ENCODE data around the gene UBE2S. TPM values are rescaled to one million over a fixed set of nuclear protein-coding genes. Genes with fewer than 3 reads are reported as not detected.
"Not testable (repeated sequence)": the region's sequence is repeated elsewhere in the genome, so short reads cannot be mapped to it uniquely, and the experiment has no call there.

The UBE2S gene
- 11.0 TPM for total RNA-seq

DNA sequence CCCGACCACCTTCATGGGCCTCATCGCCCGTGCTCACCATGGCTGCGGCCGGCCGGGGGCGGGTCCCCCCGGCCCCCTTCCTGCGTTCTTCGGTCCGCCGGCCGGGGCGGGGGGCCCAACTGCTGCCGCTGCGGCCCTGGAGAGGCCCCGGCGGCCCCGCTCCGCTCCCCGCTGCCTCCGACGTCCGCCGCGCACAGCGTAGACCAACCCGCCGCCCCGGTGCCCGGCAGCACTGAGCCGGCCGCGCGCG lies at the start of gene UBE2S:
Gene UBE2S (minus strand): TSS at position 239 of the 250 bp plus-strand sequence. CDS start 199 bp downstream, at position 40.
- H3K9me3 ChIP-seq (ENCODE audit: control insufficient read depth in 3 of 3, low read length in 3 of 3); H3K27me3 ChIP-seq (ENCODE audit: control insufficient read depth in 3 of 3, insufficient read depth in 3 of 3, low read length in 3 of 3): not testable (repeated sequence)
- Histone ChIP-seq H3K4me1 (ENCODE audit: control insufficient read depth in 3 of 3, insufficient read depth in 3 of 3, low read length in 3 of 3) (peaks cover 11 to 15% (median 15%) of the 10 kb centered on the region in 3 donors), H3K36me3 (ENCODE audit: control insufficient read depth in 3 of 3, insufficient read depth in 3 of 3, low read length in 3 of 3) (peaks cover 4 to 12% (median 5%) of the 10 kb centered on the region in 3 donors), H3K4me3 (ENCODE audit: low read length in 3 of 3) (peak within 1 kb of the TSS; percentile 75 to 85 (median 79)), H3K9ac (ENCODE audit: low read depth in 1 of 3, low read length in 3 of 3) (peak within 1 kb of the TSS; percentile 70 to 82 (median 75)), H3K27ac (ENCODE audit: low read depth, low read length) (peak within 1 kb of the TSS; percentile 93)

DNA sequence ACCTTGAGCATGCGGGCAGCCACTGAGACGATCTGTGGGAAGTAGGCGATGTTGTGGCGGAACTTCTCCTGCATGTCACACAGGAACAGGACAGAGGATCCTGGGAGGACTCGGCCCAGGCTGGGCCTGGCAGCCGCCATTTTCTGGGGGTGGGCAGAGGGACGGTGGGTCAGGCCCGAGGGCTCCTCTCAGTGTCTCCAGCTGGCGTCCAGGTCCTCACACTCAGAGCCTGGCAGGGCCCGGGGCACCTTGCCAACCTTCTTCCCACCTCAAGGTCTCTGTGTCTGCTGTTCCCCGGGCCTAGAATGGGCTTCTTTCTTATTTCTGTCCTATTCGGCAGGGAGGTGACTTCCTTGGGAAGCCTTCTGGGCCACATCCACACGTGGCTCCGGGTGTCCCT lies 48.8 kb upstream of the UBE2S start:
- H3K27me3 ChIP-seq (ENCODE audit: control insufficient read depth in 3 of 3, insufficient read depth in 3 of 3, low read length in 3 of 3): peaks cover 6 to 11% (median 9%) of the 10 kb centered on the region in 3 donors
- H3K9me3 ChIP-seq (ENCODE audit: control insufficient read depth in 3 of 3, low read length in 3 of 3): no peaks in the 10 kb centered on the region
- peaks cover 0 to 6% (median 2%) of the 10 kb centered on the region in 3 donors for H3K36me3 ChIP-seq (ENCODE audit: control insufficient read depth in 3 of 3, insufficient read depth in 3 of 3, low read length in 3 of 3)
- no peak overlapping the region for H3K27ac ChIP-seq (ENCODE audit: low read depth, low read length)
- H3K4me3 ChIP-seq (ENCODE audit: low read length in 3 of 3): no peak overlapping the region
- H3K4me1 ChIP-seq (ENCODE audit: control insufficient read depth in 3 of 3, insufficient read depth in 3 of 3, low read length in 3 of 3): peaks cover 14 to 23% (median 18%) of the 10 kb centered on the region in 3 donors
- no peak overlapping the region for H3K9ac ChIP-seq (ENCODE audit: low read depth in 1 of 3, low read length in 3 of 3)

DNA sequence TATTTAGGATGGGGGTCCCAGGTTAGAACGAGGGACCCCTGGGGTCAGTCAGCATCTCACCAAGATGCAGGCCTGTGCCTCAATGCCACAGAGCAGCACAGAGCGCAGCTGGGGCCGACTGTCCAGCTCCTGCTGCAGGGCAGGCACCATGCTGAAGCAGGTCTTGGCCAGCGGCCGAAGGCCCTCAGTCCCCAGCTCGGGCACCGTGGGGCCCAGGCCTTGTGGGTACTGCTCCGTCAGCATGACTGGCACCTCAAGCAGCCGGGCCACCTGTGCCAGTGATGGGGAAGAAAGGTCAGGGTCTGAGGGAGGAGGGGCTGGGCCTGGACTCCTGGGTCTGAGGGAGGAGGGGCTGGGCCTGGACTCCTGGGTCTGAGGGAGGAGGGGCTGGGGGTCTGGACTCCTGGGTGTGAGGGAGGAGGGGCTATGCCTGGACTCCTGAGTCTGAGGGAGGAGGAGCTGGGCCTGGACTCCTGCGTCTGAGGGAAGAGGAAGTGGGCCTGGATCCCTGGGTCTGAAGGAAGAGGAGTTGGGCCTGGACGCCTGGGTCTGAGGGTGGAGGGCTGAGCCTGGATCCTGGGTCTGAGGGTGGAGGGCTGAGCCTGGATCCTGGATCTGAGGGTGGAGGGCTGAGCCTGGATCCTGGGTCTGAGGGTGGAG lies 48.1 kb upstream of the UBE2S start:
- Histone ChIP-seq H3K4me3 (ENCODE audit: low read length in 3 of 3) (no peak overlapping the region), H3K9me3 (ENCODE audit: control insufficient read depth in 3 of 3, low read length in 3 of 3) (no peaks in the 10 kb centered on the region), H3K27ac (ENCODE audit: low read depth, low read length) (no peak overlapping the region), H3K27me3 (ENCODE audit: control insufficient read depth in 3 of 3, insufficient read depth in 3 of 3, low read length in 3 of 3) (peaks cover 7 to 15% (median 12%) of the 10 kb centered on the region in 3 donors), H3K36me3 (ENCODE audit: control insufficient read depth in 3 of 3, insufficient read depth in 3 of 3, low read length in 3 of 3) (peaks cover 0 to 6% (median 2%) of the 10 kb centered on the region in 3 donors), H3K4me1 (ENCODE audit: control insufficient read depth in 3 of 3, insufficient read depth in 3 of 3, low read length in 3 of 3) (peaks cover 10 to 17% (median 12%) of the 10 kb centered on the region in 3 donors), H3K9ac (ENCODE audit: low read depth in 1 of 3, low read length in 3 of 3) (no peak overlapping the region)

DNA sequence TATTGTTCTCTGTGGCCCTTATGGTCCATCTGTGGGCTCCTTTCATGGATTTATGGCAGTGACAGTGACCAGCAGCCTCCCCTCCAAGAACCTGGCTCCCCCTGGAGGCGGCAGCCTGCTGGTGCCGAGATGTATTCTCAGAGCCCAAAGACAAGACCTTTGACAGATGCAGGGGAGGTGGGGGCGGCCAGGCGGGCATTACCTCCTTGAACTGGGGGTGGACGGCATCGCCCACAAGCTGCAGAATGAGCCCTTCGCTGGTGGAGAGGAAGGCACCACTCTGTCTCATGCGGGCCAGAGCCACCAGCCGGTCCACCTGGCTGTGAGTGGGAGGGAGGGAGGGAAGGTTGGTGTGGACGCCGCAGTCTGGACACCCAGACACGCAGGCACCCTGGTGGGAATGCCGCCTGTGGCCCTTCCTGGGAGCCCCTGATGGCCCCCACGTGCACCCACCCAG lies 47.2 kb upstream of the UBE2S start:
- Histone ChIP-seq H3K9me3 (ENCODE audit: control insufficient read depth in 3 of 3, low read length in 3 of 3) (no peaks in the 10 kb centered on the region), H3K27me3 (ENCODE audit: control insufficient read depth in 3 of 3, insufficient read depth in 3 of 3, low read length in 3 of 3) (peaks cover 11 to 19% (median 18%) of the 10 kb centered on the region in 3 donors), H3K4me1 (ENCODE audit: control insufficient read depth in 3 of 3, insufficient read depth in 3 of 3, low read length in 3 of 3) (peaks cover 3 to 10% (median 8%) of the 10 kb centered on the region in 3 donors), H3K4me3 (ENCODE audit: low read length in 3 of 3) (no peak overlapping the region), H3K9ac (ENCODE audit: low read depth in 1 of 3, low read length in 3 of 3) (no peak overlapping the region), H3K27ac (ENCODE audit: low read depth, low read length) (no peak overlapping the region), H3K36me3 (ENCODE audit: control insufficient read depth in 3 of 3, insufficient read depth in 3 of 3, low read length in 3 of 3) (peaks cover 0 to 6% (median 2%) of the 10 kb centered on the region in 3 donors)

DNA sequence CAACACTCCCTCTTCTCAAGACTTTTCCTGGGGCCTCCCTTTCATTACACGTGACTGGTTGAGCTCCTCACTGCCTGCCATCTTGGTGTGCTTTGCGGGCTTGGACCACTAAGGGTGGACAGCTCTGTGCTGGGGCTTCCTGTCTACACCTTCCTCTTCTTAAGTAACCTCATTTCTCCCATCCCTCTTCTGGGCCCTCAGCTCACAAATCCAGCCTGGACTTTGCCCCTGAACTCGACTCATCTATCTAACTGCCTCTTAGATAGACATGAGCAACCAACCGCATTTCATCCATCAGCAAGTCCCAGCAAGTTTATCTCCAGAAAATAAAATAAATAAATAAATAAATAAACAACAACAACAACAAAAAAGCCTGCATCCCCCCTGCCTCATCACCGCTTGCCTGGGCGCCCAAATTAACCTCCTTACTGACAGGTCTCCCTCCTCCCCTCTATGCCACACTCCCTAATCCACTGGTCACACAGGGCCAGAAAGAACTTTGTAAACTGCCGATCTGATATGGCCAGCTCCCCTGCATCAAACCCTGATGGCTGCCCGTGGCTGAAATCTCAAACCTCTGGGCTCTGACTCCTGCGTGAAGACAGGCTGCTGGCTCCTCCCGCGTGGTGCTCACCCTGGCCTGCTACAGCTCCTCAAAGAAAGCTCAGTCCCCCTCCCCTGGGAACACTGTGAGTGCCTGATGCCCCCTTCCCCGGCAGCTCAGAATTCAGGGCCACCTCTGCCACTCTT lies 46.1 kb upstream of the UBE2S start:
- Histone ChIP-seq H3K27ac (ENCODE audit: low read depth, low read length) (no peak overlapping the region), H3K36me3 (ENCODE audit: control insufficient read depth in 3 of 3, insufficient read depth in 3 of 3, low read length in 3 of 3) (peaks cover 0 to 6% (median 2%) of the 10 kb centered on the region in 3 donors), H3K9me3 (ENCODE audit: control insufficient read depth in 3 of 3, low read length in 3 of 3) (no peaks in the 10 kb centered on the region), H3K4me3 (ENCODE audit: low read length in 3 of 3) (no peak overlapping the region), H3K4me1 (ENCODE audit: control insufficient read depth in 3 of 3, insufficient read depth in 3 of 3, low read length in 3 of 3) (peaks cover 0 to 6% (median 4%) of the 10 kb centered on the region in 3 donors), H3K9ac (ENCODE audit: low read depth in 1 of 3, low read length in 3 of 3) (no peak overlapping the region), H3K27me3 (ENCODE audit: control insufficient read depth in 3 of 3, insufficient read depth in 3 of 3, low read length in 3 of 3) (peaks cover 20 to 30% (median 29%) of the 10 kb centered on the region in 3 donors)

DNA sequence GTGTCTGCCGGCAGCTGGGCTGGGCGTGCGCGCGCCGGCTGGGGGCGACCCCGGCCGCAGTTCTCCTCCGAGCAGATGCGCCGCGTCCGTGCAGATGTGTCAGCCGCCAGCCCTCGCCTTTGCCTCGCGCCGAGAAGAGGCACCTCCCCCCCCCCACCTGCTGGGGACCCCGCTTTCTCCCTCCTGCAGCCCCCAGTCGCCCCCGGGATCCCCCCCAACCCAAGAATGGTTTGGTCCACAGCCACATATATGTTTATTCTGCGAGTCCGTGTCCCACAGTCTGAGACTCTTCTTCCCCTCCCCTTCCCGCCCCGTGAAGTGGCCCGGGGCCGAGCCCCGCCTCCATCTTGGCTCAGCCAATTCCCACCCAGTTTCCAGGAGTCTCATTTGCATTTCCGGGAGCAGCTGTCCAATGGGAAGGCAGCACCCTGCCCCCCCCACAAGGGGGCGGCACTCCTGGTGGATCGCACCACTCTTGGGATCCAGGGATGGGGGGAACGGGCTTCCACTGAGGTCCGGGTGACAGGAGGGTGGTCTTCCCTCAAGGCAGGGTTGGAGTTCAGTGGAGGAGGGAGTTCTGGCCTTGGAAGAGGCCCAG lies 45.3 kb upstream of the UBE2S start:
- no peak overlapping the region for H3K4me3 ChIP-seq (ENCODE audit: low read length in 3 of 3)
- peaks cover 0 to 6% (median 4%) of the 10 kb centered on the region in 3 donors for H3K4me1 ChIP-seq (ENCODE audit: control insufficient read depth in 3 of 3, insufficient read depth in 3 of 3, low read length in 3 of 3)
- H3K9me3 ChIP-seq (ENCODE audit: control insufficient read depth in 3 of 3, low read length in 3 of 3): no peaks in the 10 kb centered on the region
- H3K27me3 ChIP-seq (ENCODE audit: control insufficient read depth in 3 of 3, insufficient read depth in 3 of 3, low read length in 3 of 3): peaks cover 27 to 37% (median 33%) of the 10 kb centered on the region in 3 donors
- H3K36me3 ChIP-seq (ENCODE audit: control insufficient read depth in 3 of 3, insufficient read depth in 3 of 3, low read length in 3 of 3): peaks cover 0 to 6% (median 2%) of the 10 kb centered on the region in 3 donors
- no peak overlapping the region for H3K27ac ChIP-seq (ENCODE audit: low read depth, low read length)
- no peak overlapping the region for H3K9ac ChIP-seq (ENCODE audit: low read depth in 1 of 3, low read length in 3 of 3)

DNA sequence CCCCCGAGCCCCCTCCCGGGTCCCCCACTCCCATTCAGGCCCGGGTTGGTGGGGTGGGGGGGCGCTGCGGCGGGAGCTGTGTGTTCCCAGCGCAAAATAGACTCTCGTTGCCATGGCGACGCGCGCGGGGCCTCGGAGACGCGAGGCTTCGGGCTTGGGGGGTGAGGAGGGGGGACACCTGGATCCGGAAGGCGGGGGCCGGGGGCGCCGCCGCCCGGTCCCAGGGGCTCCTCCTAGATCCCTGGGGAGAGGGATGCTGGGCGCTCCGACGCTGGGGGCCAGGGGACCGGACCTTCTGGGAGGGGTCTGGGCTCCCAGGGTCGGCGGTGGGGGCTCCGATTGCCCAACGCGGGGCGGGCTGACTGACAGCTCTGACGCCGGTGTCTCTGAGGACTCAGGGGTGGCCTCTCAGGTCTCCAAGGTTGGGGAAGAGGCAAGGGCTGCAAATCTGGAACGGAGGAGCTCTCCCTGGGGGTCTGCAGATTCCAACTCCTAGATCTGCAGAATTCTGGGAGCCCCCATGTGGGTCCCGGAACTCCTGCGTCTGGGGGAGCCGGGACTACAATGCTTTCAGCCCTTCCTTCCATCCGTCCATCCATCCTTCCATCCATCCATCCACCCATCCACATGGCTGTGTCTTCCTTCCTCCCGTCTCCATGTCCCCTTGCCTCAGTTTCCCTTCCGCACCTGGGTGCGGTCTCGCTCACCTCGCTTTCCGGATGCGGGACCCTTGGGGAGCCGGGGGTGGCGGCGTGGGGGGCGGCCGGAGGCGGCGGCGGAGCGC lies 44.6 kb upstream of the UBE2S start:
- Histone ChIP-seq H3K36me3 (ENCODE audit: control insufficient read depth in 3 of 3, insufficient read depth in 3 of 3, low read length in 3 of 3) (peaks cover 0 to 6% (median 2%) of the 10 kb centered on the region in 3 donors), H3K27ac (ENCODE audit: low read depth, low read length) (no peak overlapping the region), H3K9ac (ENCODE audit: low read depth in 1 of 3, low read length in 3 of 3) (peak overlapping the region in 1 of 3 donors; percentile 3), H3K27me3 (ENCODE audit: control insufficient read depth in 3 of 3, insufficient read depth in 3 of 3, low read length in 3 of 3) (peaks cover 34 to 44% (median 40%) of the 10 kb centered on the region in 3 donors), H3K9me3 (ENCODE audit: control insufficient read depth in 3 of 3, low read length in 3 of 3) (no peaks in the 10 kb centered on the region), H3K4me1 (ENCODE audit: control insufficient read depth in 3 of 3, insufficient read depth in 3 of 3, low read length in 3 of 3) (peaks cover 0 to 9% (median 4%) of the 10 kb centered on the region in 3 donors), H3K4me3 (ENCODE audit: low read length in 3 of 3) (peak overlapping the region in 1 of 3 donors; percentile 22)

DNA sequence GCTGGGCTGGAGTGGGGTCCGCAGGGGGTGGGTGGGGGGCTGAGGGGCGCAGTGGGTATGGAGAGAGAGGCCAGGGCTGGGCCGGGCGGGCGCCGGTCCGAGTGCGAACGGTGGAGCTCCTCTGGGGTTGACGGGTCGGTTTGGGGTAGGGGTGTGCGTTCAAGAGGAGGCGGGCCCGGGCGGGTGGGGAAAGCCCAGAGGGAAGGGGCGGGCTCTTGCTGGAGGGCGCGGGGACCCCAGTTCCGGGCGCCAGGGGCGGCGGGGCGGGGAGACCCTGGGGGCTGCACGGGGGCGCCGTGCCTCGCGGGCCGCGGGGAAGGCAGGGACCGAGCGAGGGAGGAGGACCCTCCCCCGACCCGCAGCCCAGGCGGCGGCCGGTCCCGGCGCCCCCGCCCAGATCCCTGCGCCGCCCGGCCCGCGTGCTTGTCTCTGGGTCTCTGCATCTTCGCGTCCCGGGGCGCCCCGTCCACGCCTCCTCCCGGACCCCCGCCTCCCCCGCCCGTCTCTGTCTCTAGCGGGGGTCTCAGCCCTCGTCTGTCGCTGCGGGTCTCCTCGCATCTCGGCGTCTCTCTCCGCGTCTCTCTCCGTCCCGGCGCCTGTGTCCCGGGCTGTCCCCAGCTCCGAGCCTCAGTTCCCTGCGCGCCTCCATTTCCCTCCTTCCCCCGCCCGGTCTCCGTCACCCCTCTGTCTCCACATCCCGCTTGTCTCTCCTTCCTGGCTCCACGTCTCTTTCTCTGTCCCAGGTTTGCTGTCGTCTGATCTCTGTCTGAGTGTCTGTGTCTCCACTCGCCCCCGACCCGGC lies 43.8 kb upstream of the UBE2S start:
- Histone ChIP-seq H3K4me1 (ENCODE audit: control insufficient read depth in 3 of 3, insufficient read depth in 3 of 3, low read length in 3 of 3) (peaks cover 0 to 9% (median 4%) of the 10 kb centered on the region in 3 donors), H3K9ac (ENCODE audit: low read depth in 1 of 3, low read length in 3 of 3) (no peak overlapping the region), H3K36me3 (ENCODE audit: control insufficient read depth in 3 of 3, insufficient read depth in 3 of 3, low read length in 3 of 3) (peaks cover 0 to 6% (median 2%) of the 10 kb centered on the region in 3 donors), H3K27ac (ENCODE audit: low read depth, low read length) (no peak overlapping the region), H3K4me3 (ENCODE audit: low read length in 3 of 3) (no peak overlapping the region), H3K27me3 (ENCODE audit: control insufficient read depth in 3 of 3, insufficient read depth in 3 of 3, low read length in 3 of 3) (peaks cover 40 to 51% (median 45%) of the 10 kb centered on the region in 3 donors), H3K9me3 (ENCODE audit: control insufficient read depth in 3 of 3, low read length in 3 of 3) (no peaks in the 10 kb centered on the region)

DNA sequence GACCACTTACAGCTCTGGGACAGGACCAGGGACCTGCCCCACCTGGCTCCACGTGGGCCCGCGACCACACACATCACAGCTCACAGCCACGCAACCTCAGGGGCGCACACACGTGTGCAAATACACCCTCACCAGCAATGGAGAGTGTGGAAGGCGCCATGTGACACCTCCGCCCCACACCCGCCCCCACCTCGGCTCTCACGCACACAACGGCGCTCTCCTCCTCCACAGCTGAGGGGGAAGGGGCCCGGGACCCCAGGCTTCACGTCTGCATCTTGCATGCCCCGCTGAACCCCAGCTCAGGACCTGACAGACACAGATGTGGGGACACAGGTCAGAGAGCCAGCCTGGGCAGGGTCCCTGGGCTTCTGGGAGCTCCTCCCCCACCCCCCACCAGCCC lies 41.9 kb upstream of the UBE2S start:
- Histone ChIP-seq H3K4me3 (ENCODE audit: low read length in 3 of 3) (no peak overlapping the region), H3K4me1 (ENCODE audit: control insufficient read depth in 3 of 3, insufficient read depth in 3 of 3, low read length in 3 of 3) (peaks cover 0 to 9% (median 4%) of the 10 kb centered on the region in 3 donors), H3K36me3 (ENCODE audit: control insufficient read depth in 3 of 3, insufficient read depth in 3 of 3, low read length in 3 of 3) (no peaks in the 10 kb centered on the region), H3K27me3 (ENCODE audit: control insufficient read depth in 3 of 3, insufficient read depth in 3 of 3, low read length in 3 of 3) (peaks cover 57 to 66% (median 61%) of the 10 kb centered on the region in 3 donors), H3K9me3 (ENCODE audit: control insufficient read depth in 3 of 3, low read length in 3 of 3) (no peaks in the 10 kb centered on the region), H3K27ac (ENCODE audit: low read depth, low read length) (no peak overlapping the region), H3K9ac (ENCODE audit: low read depth in 1 of 3, low read length in 3 of 3) (no peak overlapping the region)

Data from skeletal muscle tissue (tissue), 4 donors.